Mucosa of rectum (tissue), 2 donors: Measurements from ENCODE around the gene GABRR3.

ENCODE experiments used
- H3K27ac ChIP-seq, 2 donors: one replicate each; pipeline ENCODE4 v1.7.0; 2013; ENCODE audit warnings: inconsistent platforms in 2 of 2, low read depth in 2 of 2, low read length in 2 of 2
- H3K27me3 ChIP-seq, 2 donors: one replicate each; pipeline ENCODE4 v1.7.0; 2013; ENCODE audit warnings: low read length in 2 of 2; ENCODE audit not compliant: control insufficient read depth in 2 of 2, insufficient read depth in 2 of 2
- H3K36me3 ChIP-seq, 2 donors: one replicate each; pipeline ENCODE4 v1.7.0; 2013; ENCODE audit warnings: low read length in 2 of 2; ENCODE audit not compliant: control insufficient read depth in 2 of 2, insufficient read depth in 2 of 2
- H3K4me1 ChIP-seq, 2 donors: one replicate each; pipeline ENCODE4 v1.7.0; 2013; ENCODE audit warnings: low read length in 2 of 2, mild to moderate bottlenecking in 1 of 2; ENCODE audit not compliant: control insufficient read depth in 2 of 2, insufficient read depth in 2 of 2
- H3K4me3 ChIP-seq, 2 donors: one replicate each; pipeline ENCODE4 v1.7.0; 2013; ENCODE audit warnings: low read length in 2 of 2
- H3K9ac ChIP-seq, 2 donors: one replicate each; pipeline ENCODE4 v1.7.0; 2013; ENCODE audit warnings: low read length in 2 of 2, low read depth in 1 of 2, mild to moderate bottlenecking in 1 of 2
- H3K9me3 ChIP-seq, 2 donors: one replicate each; pipeline ENCODE4 v1.7.0; 2013; ENCODE audit warnings: low read length in 2 of 2; ENCODE audit not compliant: control insufficient read depth in 2 of 2
- donor health status: healthy.
- donor health status: Normal muscosa, but diverticular disease.

Gene GABRR3

GRCh38 chr3:97993526-97993925 is 41.6 kb downstream of the GABRR3 start:
- Histone ChIP-seq H3K4me3 (no peak overlapping the region), H3K27me3 (no peaks in the 10 kb centered on the region), H3K4me1 (no peaks in the 10 kb centered on the region), H3K27ac (no peak overlapping the region), H3K9ac (no peak overlapping the region), H3K9me3 (no peaks in the 10 kb centered on the region), H3K36me3 (no peaks in the 10 kb centered on the region)

GRCh38 chr3:97992547-97993173 is 42.5 kb downstream of the GABRR3 start:
- H3K9me3 ChIP-seq, result no peaks in the 10 kb centered on the region
- no peaks in the 10 kb centered on the region for H3K4me1 ChIP-seq
- H3K27me3 ChIP-seq, result no peaks in the 10 kb centered on the region

GRCh38 chr3:97991293-97991682 is 43.8 kb downstream of the GABRR3 start:
- H3K9me3 ChIP-seq, result no peaks in the 10 kb centered on the region
- no peak overlapping the region for H3K4me3 ChIP-seq
- no peak overlapping the region for H3K9ac ChIP-seq

More at GRCh38 chr3:97992547-97993173, 42.5 kb downstream of the GABRR3 start:
- Histone ChIP-seq H3K9ac (no peak overlapping the region), H3K4me3 (no peak overlapping the region), H3K27ac (no peak overlapping the region), H3K36me3 (no peaks in the 10 kb centered on the region)

GRCh38 chr3:97990624-97991292 is 44.4 kb downstream of the GABRR3 start:
- Histone ChIP-seq H3K27me3 (no peaks in the 10 kb centered on the region), H3K9ac (no peak overlapping the region), H3K36me3 (no peaks in the 10 kb centered on the region), H3K4me3 (no peak overlapping the region), H3K4me1 (no peaks in the 10 kb centered on the region), H3K9me3 (no peaks in the 10 kb centered on the region), H3K27ac (no peak overlapping the region)

More at GRCh38 chr3:97991293-97991682, 43.8 kb downstream of the GABRR3 start:
- Histone ChIP-seq H3K36me3 (no peaks in the 10 kb centered on the region), H3K4me1 (no peaks in the 10 kb centered on the region), H3K27me3 (no peaks in the 10 kb centered on the region), H3K27ac (no peak overlapping the region)

GRCh38 chr3:97988784-97989568 is 46.1 kb downstream of the GABRR3 start:
- no peaks in the 10 kb centered on the region for H3K36me3 ChIP-seq
- H3K4me1 ChIP-seq, result no peaks in the 10 kb centered on the region
- H3K9me3 ChIP-seq, result no peaks in the 10 kb centered on the region
- no peak overlapping the region for H3K4me3 ChIP-seq
- no peak overlapping the region for H3K27ac ChIP-seq
- H3K9ac ChIP-seq, result no peak overlapping the region
- no peaks in the 10 kb centered on the region for H3K27me3 ChIP-seq

GRCh38 chr3:97987306-97987705 is 47.8 kb downstream of the GABRR3 start:
- no peak overlapping the region for H3K9ac ChIP-seq
- H3K4me1 ChIP-seq, result no peaks in the 10 kb centered on the region
- H3K36me3 ChIP-seq, result no peaks in the 10 kb centered on the region
- no peak overlapping the region for H3K27ac ChIP-seq
- no peaks in the 10 kb centered on the region for H3K27me3 ChIP-seq
- no peaks in the 10 kb centered on the region for H3K9me3 ChIP-seq
- H3K4me3 ChIP-seq, result no peak overlapping the region

- H3K4me1 ChIP-seq, result no peaks in the 10 kb centered on the region
- no peak overlapping the region for H3K27ac ChIP-seq
- no peak overlapping the region for H3K9ac ChIP-seq
- H3K9me3 ChIP-seq, result no peaks in the 10 kb centered on the region
- H3K27me3 ChIP-seq, result no peaks in the 10 kb centered on the region
- H3K4me3 ChIP-seq, result no peak overlapping the region
- H3K36me3 ChIP-seq, result no peaks in the 10 kb centered on the region
These were observed 51.1 kb downstream of the GABRR3 start for GRCh38 chr3:97983933-97984491.

GRCh38 chr3:97981886-97982285 is 53.2 kb downstream of the GABRR3 start:
- Histone ChIP-seq H3K27ac (no peak overlapping the region), H3K27me3 (no peaks in the 10 kb centered on the region), H3K4me3 (no peak overlapping the region)

GRCh38 chr3:97979610-97980009 is 55.5 kb downstream of the GABRR3 start:
- H3K27ac ChIP-seq, result no peak overlapping the region
- no peaks in the 10 kb centered on the region for H3K9me3 ChIP-seq
- no peak overlapping the region for H3K9ac ChIP-seq
- H3K36me3 ChIP-seq, result no peaks in the 10 kb centered on the region
- no peaks in the 10 kb centered on the region for H3K4me1 ChIP-seq
- no peaks in the 10 kb centered on the region for H3K27me3 ChIP-seq
- no peak overlapping the region for H3K4me3 ChIP-seq

More at GRCh38 chr3:97981886-97982285, 53.2 kb downstream of the GABRR3 start:
- Histone ChIP-seq H3K36me3 (no peaks in the 10 kb centered on the region), H3K4me1 (no peaks in the 10 kb centered on the region), H3K9me3 (no peaks in the 10 kb centered on the region), H3K9ac (no peak overlapping the region)

- Histone ChIP-seq H3K27me3 (no peaks in the 10 kb centered on the region), H3K9ac (no peak overlapping the region), H3K36me3 (no peaks in the 10 kb centered on the region), H3K9me3 (no peaks in the 10 kb centered on the region), H3K4me3 (no peak overlapping the region), H3K27ac (no peak overlapping the region), H3K4me1 (peaks cover 9 to 10% of the 10 kb centered on the region in 2 donors)
These were observed 59.6 kb downstream of the GABRR3 start for GRCh38 chr3:97975466-97975865.
